ENCODE results near the gene MRPL51.
"Not testable (repeated sequence)": the region's sequence is repeated elsewhere in the genome, so short reads cannot be mapped to it uniquely, and the experiment has no call there.

MRPL51 gene

DNA sequence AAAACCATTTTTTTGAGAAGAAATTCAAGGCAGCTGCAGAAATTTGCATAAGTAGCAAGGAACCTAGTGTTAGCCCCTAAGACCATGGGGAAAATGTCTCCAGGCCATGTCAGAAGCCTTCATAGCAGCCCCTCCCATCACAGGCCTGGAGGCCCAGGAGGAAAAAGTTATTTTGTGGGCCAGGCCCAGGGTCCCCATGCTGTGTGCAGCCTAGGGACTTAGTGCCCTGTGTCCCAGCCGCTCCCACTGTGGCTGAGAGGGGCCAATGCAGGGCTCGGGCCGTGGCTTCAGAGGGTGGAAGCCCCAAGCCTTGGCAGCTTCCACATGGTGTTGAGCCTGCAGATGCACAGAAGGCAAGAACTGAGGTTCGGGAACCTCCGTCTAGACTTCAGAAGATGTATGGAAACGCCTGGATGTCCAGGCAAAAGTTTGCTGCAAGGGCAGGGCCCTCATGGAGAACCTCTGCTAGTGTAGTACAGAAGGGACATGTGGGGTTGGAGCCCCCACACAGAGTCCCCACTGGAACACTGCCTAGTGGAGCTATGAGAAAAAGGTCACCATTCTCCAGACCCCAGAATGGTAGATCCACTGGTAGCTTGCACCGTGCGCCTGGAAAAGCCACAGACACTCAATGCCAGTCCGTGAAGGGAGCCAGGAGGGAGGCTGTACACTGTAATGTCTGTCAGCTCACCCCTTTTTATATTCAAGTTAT lies 25.3 kb downstream of the MRPL51 start:
- H2AFZ ChIP-seq (ENCODE audit: low read length, unreplicated experiment); H3K27me3 ChIP-seq (ENCODE audit: insufficient read depth, low read length); H3K4me3 ChIP-seq (ENCODE audit: low read depth, low read length); H3K36me3 ChIP-seq (ENCODE audit: insufficient read depth, low read length); H3K27ac ChIP-seq (ENCODE audit: low read depth, low read length): not testable (repeated sequence)
- Histone ChIP-seq H3K4me1 (ENCODE audit: control insufficient read depth, insufficient read depth, low read length, unreplicated experiment) (peaks cover 27% of the 10 kb centered on the region), H3K79me2 (ENCODE audit: control insufficient read depth, insufficient read depth, low read length, unreplicated experiment) (peaks cover 26% of the 10 kb centered on the region)

DNA sequence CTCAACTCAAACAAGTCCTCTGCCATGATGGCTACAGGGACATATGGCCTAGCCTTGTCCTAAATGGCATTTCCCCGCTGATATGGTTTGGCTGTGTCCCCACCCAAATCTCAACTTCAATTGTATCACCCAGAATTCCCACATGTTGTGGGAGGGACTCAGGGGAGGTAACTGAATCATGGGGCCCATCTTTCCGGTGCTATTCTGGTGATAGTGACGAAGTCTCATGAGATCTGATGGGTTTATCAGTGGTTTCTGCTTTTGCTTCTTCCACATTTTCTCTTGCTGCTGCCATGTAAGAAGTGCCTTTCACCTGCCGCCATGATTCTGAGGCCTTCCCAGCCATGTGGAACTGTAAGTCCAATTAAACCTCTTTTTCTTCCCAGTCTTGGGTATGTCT lies 26.3 kb downstream of the MRPL51 start:
- H2AFZ ChIP-seq (ENCODE audit: low read length, unreplicated experiment); H3K27me3 ChIP-seq (ENCODE audit: insufficient read depth, low read length); H3K27ac ChIP-seq (ENCODE audit: low read depth, low read length); H3K4me3 ChIP-seq (ENCODE audit: low read depth, low read length): not testable (repeated sequence)
- Histone ChIP-seq H3K36me3 (ENCODE audit: insufficient read depth, low read length) (peaks cover 12% of the 10 kb centered on the region), H3K4me1 (ENCODE audit: control insufficient read depth, insufficient read depth, low read length, unreplicated experiment) (peaks cover 24% of the 10 kb centered on the region), H3K79me2 (ENCODE audit: control insufficient read depth, insufficient read depth, low read length, unreplicated experiment) (peaks cover 26% of the 10 kb centered on the region)

DNA sequence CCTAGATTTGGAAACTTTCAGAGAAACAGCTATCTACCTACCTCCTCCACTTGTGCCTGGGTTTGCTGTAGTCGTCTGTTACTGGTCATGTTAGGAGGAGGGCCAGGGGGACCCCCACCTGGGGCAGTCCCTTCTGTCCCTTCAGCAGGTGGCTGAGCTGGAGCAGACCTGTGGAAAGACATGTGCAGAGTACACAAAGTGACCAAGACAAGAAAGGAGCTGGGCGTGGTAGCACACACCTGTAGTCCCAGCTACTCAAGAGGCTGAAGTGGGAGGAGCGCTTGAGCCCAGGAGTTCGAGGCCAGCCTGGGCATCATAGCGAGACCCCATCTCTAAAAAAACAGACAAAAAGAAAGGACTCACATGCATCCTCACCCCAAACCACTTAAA lies 26.9 kb downstream of the MRPL51 start:
- Histone ChIP-seq H3K4me1 (ENCODE audit: control insufficient read depth, insufficient read depth, low read length, unreplicated experiment) (peaks cover 19% of the 10 kb centered on the region), H3K27me3 (ENCODE audit: insufficient read depth, low read length) (no peaks in the 10 kb centered on the region), H2AFZ (ENCODE audit: low read length, unreplicated experiment) (no peak overlapping the region), H3K27ac (ENCODE audit: low read depth, low read length) (no peak overlapping the region), H3K36me3 (ENCODE audit: insufficient read depth, low read length) (peaks cover 13% of the 10 kb centered on the region), H3K79me2 (ENCODE audit: control insufficient read depth, insufficient read depth, low read length, unreplicated experiment) (peaks cover 26% of the 10 kb centered on the region), H3K4me3 (ENCODE audit: low read depth, low read length) (no peak overlapping the region)

DNA sequence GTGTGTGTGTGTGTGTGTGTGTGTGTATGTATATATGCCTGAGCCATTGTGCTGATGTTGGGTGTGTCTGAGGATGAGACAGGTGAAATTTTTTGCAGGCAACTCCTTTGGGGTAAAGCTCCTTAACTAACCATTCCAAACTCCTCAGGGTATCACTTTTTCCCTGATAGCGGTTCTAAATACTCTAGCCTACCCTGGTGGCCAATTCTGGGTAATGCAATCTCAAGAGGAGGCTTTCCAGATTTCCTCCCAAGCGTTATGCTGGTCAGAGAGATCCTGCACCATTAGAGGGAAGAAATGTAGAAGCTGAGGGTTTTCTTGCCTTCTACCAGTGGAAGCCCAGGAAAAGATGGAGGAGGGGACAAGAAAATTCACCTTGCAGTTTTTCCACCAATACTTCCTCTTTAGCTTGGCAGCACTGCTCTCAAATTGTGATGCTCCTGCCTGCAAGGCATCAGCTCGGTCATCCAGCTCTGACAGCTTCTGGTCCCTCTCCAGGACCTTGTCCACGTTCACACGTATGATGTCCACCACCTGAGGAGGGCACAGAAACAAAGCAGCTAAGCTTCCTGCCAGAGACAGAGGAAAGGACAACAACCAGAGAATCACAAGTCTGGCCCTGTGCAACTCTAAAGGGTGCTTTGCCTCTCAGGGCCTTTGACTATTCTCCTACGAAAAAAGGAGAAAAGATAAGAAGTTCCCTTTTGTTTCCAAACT lies 27.4 kb downstream of the MRPL51 start:
- Histone ChIP-seq H3K27me3 (ENCODE audit: insufficient read depth, low read length) (no peaks in the 10 kb centered on the region), H3K27ac (ENCODE audit: low read depth, low read length) (no peak overlapping the region), H3K36me3 (ENCODE audit: insufficient read depth, low read length) (peaks cover 15% of the 10 kb centered on the region), H3K4me1 (ENCODE audit: control insufficient read depth, insufficient read depth, low read length, unreplicated experiment) (peaks cover 18% of the 10 kb centered on the region), H2AFZ (ENCODE audit: low read length, unreplicated experiment) (no peak overlapping the region), H3K79me2 (ENCODE audit: control insufficient read depth, insufficient read depth, low read length, unreplicated experiment) (peaks cover 26% of the 10 kb centered on the region), H3K4me3 (ENCODE audit: low read depth, low read length) (no peak overlapping the region)

DNA sequence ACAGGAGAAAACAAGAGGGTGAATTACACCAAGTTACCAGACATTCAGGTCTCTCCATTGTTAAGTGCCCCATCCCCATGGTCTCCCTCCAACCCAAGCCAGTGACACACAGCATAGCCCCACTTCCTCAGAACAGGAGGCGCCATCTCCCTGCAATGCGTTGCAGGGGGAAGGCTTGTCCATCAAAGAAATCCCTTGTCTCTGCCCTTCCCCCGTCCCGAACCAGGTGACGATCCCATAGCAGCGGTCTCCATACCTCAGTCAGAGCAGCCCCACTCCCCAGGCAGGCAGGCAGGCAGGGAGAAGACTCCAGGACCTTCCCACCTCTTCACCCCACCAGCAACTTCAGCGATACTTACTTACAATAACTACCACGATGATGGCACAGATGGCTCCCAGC lies 28.5 kb downstream of the MRPL51 start:
- no peak overlapping the region for H2AFZ ChIP-seq (ENCODE audit: low read length, unreplicated experiment)
- peaks cover 19% of the 10 kb centered on the region for H3K79me2 ChIP-seq (ENCODE audit: control insufficient read depth, insufficient read depth, low read length, unreplicated experiment)
- H3K4me3 ChIP-seq (ENCODE audit: low read depth, low read length), result no peak overlapping the region
- no peak overlapping the region for H3K27ac ChIP-seq (ENCODE audit: low read depth, low read length)
- peaks cover 18% of the 10 kb centered on the region for H3K4me1 ChIP-seq (ENCODE audit: control insufficient read depth, insufficient read depth, low read length, unreplicated experiment)
- H3K36me3 ChIP-seq (ENCODE audit: insufficient read depth, low read length), result peaks cover 15% of the 10 kb centered on the region
- no peaks in the 10 kb centered on the region for H3K27me3 ChIP-seq (ENCODE audit: insufficient read depth, low read length)

DNA sequence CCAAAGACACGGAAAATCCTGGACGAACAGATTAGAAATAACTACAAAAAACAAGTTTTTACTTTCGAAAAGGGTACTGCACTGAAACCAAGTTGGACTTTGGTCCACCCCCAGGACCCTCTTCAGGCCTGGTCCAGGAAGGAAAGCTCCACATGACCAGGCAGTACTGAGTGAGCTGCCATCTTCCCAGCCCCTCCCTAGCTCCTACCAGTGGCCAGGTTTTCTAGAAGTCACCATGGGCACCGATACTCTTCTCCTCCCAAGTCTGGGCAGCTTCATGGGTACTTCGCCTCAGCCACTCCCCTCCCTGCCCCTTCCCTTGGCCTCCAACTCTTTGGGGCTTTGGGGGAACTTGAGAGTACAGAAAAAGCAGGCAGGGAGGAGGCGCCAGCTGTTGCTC lies 29.2 kb downstream of the MRPL51 start:
- Histone ChIP-seq H2AFZ (ENCODE audit: low read length, unreplicated experiment) (no peak overlapping the region), H3K36me3 (ENCODE audit: insufficient read depth, low read length) (peaks cover 19% of the 10 kb centered on the region), H3K27me3 (ENCODE audit: insufficient read depth, low read length) (no peaks in the 10 kb centered on the region), H3K79me2 (ENCODE audit: control insufficient read depth, insufficient read depth, low read length, unreplicated experiment) (peaks cover 12% of the 10 kb centered on the region), H3K27ac (ENCODE audit: low read depth, low read length) (no peak overlapping the region), H3K4me3 (ENCODE audit: low read depth, low read length) (no peak overlapping the region), H3K4me1 (ENCODE audit: control insufficient read depth, insufficient read depth, low read length, unreplicated experiment) (peaks cover 11% of the 10 kb centered on the region)

DNA sequence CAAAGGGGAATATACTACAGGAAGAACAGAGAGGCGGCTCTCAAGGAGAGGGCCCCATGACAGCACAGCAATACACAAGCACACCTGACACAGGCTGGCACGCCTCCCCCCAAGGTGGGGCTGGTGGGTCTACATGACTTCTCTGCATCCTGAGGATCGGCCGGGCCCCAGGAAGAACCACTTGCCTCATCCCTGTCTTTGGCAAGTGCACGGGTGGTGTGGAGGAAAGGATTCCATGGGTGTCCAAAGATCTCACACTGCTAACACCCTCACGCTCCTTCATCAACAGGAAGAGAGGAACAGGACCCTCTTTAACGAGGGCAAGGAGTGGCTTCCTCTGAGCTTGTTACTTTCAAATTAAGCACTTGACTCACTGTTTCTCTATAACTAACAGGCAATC lies 29.8 kb downstream of the MRPL51 start:
- Histone ChIP-seq H3K4me3 (ENCODE audit: low read depth, low read length) (no peak overlapping the region), H3K27ac (ENCODE audit: low read depth, low read length) (no peak overlapping the region), H2AFZ (ENCODE audit: low read length, unreplicated experiment) (no peak overlapping the region), H3K4me1 (ENCODE audit: control insufficient read depth, insufficient read depth, low read length, unreplicated experiment) (peaks cover 5% of the 10 kb centered on the region), H3K36me3 (ENCODE audit: insufficient read depth, low read length) (peaks cover 22% of the 10 kb centered on the region), H3K27me3 (ENCODE audit: insufficient read depth, low read length) (no peaks in the 10 kb centered on the region), H3K79me2 (ENCODE audit: control insufficient read depth, insufficient read depth, low read length, unreplicated experiment) (peaks cover 6% of the 10 kb centered on the region)

DNA sequence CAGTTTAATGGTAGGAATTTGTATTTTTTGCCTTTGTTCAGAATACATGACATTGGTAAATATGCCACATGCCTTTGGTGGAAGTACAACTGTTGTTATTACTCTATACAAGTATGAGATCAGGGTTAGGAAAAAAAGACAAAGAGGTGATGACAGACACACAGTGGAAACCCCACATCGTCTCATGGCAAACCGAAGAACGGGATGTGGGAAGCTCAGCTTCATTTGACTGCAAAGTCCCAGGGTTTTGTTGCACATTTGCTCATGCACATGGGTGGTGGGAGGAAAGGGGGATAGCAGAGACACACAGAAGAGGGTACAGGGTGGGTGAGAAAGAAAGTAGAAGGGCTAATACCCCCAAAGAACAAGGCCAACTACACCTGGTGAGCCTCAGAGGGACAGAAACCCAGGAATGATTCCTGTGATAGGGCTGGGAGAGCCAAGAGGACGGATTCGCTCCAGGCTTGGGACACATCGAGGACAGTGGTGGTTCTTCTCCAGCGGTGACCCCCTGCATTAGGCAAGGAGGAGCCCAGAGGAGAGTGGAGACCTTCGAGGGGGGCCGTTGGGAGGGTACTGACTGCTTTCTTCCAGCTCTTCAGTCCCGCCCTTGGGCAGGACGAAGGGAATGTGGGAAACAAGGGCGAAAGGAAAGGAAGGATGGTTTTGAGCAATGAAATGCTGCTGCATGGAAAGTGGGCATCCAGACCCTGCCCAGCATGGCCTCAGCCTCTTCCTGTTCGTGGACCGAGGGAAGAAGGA lies 30.6 kb downstream of the MRPL51 start:
- Histone ChIP-seq H2AFZ (ENCODE audit: low read length, unreplicated experiment) (no peak overlapping the region), H3K27me3 (ENCODE audit: insufficient read depth, low read length) (no peaks in the 10 kb centered on the region), H3K27ac (ENCODE audit: low read depth, low read length) (no peak overlapping the region), H3K36me3 (ENCODE audit: insufficient read depth, low read length) (peaks cover 26% of the 10 kb centered on the region), H3K79me2 (ENCODE audit: control insufficient read depth, insufficient read depth, low read length, unreplicated experiment) (peaks cover 6% of the 10 kb centered on the region), H3K4me3 (ENCODE audit: low read depth, low read length) (no peak overlapping the region), H3K4me1 (ENCODE audit: control insufficient read depth, insufficient read depth, low read length, unreplicated experiment) (no peaks in the 10 kb centered on the region)

DNA sequence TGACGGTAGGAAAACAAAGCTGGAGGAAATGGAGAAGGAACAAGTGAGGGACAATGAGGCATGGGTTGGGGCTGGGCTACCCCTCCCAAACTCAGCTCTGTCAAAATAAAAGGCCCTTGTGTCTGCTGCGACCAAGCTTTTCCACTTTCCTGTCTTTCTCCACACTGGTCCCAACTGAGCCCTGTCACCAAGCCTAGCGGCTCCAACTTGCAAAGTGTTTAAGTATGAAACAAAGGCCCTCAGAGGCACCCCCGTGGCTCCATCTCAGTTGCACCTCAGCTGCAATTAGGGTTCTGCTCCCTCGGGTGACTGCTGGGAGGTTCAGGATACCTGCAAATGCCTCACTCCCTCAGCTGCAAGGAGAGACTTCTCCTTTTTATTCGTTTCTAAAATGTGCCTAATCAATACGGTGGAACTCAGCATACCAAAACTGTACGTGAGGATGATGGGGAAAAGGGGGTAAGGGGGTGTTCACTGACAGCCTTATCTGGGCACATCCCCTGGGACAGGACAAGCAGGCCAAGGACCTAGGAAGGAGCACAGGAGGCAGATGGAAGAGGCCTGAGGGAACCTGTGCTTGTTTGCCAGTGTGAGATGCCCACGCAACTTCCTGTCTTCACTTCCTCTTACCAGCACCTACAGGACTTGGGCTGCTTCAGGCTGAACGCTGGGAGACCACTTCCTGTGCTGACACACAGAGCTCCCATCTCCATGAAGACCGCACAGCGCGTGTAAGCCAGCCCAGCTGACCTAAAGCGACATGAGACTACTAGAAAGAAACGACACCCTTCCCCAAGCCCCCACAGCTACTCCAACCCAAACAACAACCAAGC lies 31.4 kb downstream of the MRPL51 start:
- Histone ChIP-seq H3K79me2 (ENCODE audit: control insufficient read depth, insufficient read depth, low read length, unreplicated experiment) (peaks cover 6% of the 10 kb centered on the region), H2AFZ (ENCODE audit: low read length, unreplicated experiment) (no peak overlapping the region), H3K4me1 (ENCODE audit: control insufficient read depth, insufficient read depth, low read length, unreplicated experiment) (no peaks in the 10 kb centered on the region), H3K36me3 (ENCODE audit: insufficient read depth, low read length) (peaks cover 26% of the 10 kb centered on the region), H3K27ac (ENCODE audit: low read depth, low read length) (no peak overlapping the region), H3K4me3 (ENCODE audit: low read depth, low read length) (no peak overlapping the region), H3K27me3 (ENCODE audit: insufficient read depth, low read length) (no peaks in the 10 kb centered on the region)

DNA sequence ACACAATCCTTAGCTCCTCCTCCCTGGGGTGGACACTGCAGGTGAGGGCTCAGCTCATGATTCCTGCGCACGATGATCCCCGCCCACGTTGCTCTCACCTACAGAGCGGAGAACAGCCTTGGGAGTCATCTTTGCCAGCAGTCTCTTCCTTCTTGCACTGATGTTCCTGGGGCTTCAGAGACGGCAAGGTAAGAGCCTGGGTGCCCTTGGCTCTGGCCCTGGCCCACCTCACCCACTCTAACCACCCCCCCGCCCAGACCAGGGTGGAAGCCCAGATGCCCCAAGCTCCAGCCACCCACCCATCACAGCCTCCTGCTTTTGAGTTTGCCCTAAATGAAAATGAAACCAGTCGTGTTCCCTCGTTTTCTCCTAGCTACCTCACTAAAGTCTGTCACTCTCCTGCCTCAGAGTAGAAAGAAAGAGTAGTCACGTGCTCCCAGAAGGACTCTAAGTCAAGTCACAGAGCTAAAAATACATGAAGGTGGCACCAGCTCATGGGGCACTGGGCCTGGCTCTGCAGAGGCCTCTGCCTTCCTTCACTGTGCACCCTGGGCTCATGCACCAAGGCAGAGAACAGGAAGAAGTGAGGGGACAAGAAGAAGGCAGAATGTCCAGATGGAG lies 32.2 kb downstream of the MRPL51 start:
- no peaks in the 10 kb centered on the region for H3K27me3 ChIP-seq (ENCODE audit: insufficient read depth, low read length)
- H3K27ac ChIP-seq (ENCODE audit: low read depth, low read length), result no peak overlapping the region
- H2AFZ ChIP-seq (ENCODE audit: low read length, unreplicated experiment), result no peak overlapping the region
- no peak overlapping the region for H3K4me3 ChIP-seq (ENCODE audit: low read depth, low read length)
- H3K36me3 ChIP-seq (ENCODE audit: insufficient read depth, low read length), result peaks cover 26% of the 10 kb centered on the region
- H3K4me1 ChIP-seq (ENCODE audit: control insufficient read depth, insufficient read depth, low read length, unreplicated experiment), result no peaks in the 10 kb centered on the region
- no peaks in the 10 kb centered on the region for H3K79me2 ChIP-seq (ENCODE audit: control insufficient read depth, insufficient read depth, low read length, unreplicated experiment)
